NOMO-1 treated with dmso at 0.1 percent for 144 hours (cell line): ENCODE measurements around the gene SGMS1.
"Not testable (repeated sequence)": the region's sequence is repeated elsewhere in the genome, so short reads cannot be mapped to it uniquely, and the experiment has no call there.

ENCODE experiments used
- DNase-seq: peaks from one replicate; lab custom pipeline; 2025; ENCODE audit not compliant: unreplicated experiment; lab: John Stamatoyannopoulos, UW

SGMS1 gene

GRCh38 chr10:50582766-50583762 is 40.7 kb downstream of the SGMS1 start:
- no peak for DNase-seq

GRCh38 chr10:50582046-50582445 is 41.7 kb downstream of the SGMS1 start:
- no peak for DNase-seq

GRCh38 chr10:50580262-50580891 is 43.4 kb downstream of the SGMS1 start:
- no peak for DNase-seq

GRCh38 chr10:50579491-50580261 is 44.1 kb downstream of the SGMS1 start:
- no peak for DNase-seq

- no peak for DNase-seq
These were observed 44.8 kb downstream of the SGMS1 start for GRCh38 chr10:50578949-50579348.

GRCh38 chr10:50577681-50578350 is 45.9 kb downstream of the SGMS1 start:
- DNase-seq, result peak; percentile 41

GRCh38 chr10:50577010-50577409 is 46.7 kb downstream of the SGMS1 start:
- DNase-seq, result no peak

GRCh38 chr10:50576245-50576815 is 47.4 kb downstream of the SGMS1 start:
- no peak for DNase-seq

GRCh38 chr10:50575477-50576244 is 48.1 kb downstream of the SGMS1 start:
- no peak for DNase-seq

- DNase-seq, result no peak
These were observed 48.8 kb downstream of the SGMS1 start for GRCh38 chr10:50574931-50575330.

- DNase-seq, result no peak
These were observed 49.5 kb downstream of the SGMS1 start for GRCh38 chr10:50574305-50574704.

- DNase-seq, result no peak
These were observed 51.7 kb downstream of the SGMS1 start for GRCh38 chr10:50572017-50572491.

- not testable (repeated sequence) for DNase-seq
These were observed 55.0 kb downstream of the SGMS1 start for GRCh38 chr10:50568750-50569149.

- no peak for DNase-seq
These were observed 56.4 kb downstream of the SGMS1 start for GRCh38 chr10:50567384-50567783.

- DNase-seq, result no peak
These were observed 57.6 kb downstream of the SGMS1 start for GRCh38 chr10:50566150-50566549.

- DNase-seq, result no peak
These were observed 58.3 kb downstream of the SGMS1 start for GRCh38 chr10:50565301-50566083.

- DNase-seq, result no peak
These were observed 59.9 kb downstream of the SGMS1 start for GRCh38 chr10:50563906-50564305.

- no peak for DNase-seq
These were observed 61.9 kb downstream of the SGMS1 start for GRCh38 chr10:50561816-50562215.

- DNase-seq, result no peak
These were observed 62.5 kb downstream of the SGMS1 start for GRCh38 chr10:50561266-50561665.
